ENCODE data around the gene INPP4B. TPM values are rescaled to one million over a fixed set of nuclear protein-coding genes. Genes with fewer than 3 reads are reported as not detected.

Gene INPP4B
- total RNA-seq, 1 experiment from 2014 or later = 0.07 TPM

- peaks cover 45% of the 10 kb centered on the region in 2 experiments for H3K4me1 Mint-ChIP-seq
- no CpG with 5 or more reads among the region's 3 CpGs for WGBS (ENCODE audit: extremely low coverage, insufficient read length, low lambda C conversion rate)
These were observed 441.9 kb downstream of the INPP4B start for GRCh38 chr4:142404191-142404611.

More at GRCh38 chr4:142404191-142404611, 441.9 kb downstream of the INPP4B start:
- Histone ChIP-seq H3K4ac (ENCODE audit: low read depth, low read length) (no peak overlapping the region), H3K79me2 (ENCODE audit: insufficient read depth, low read length) (no peaks in the 10 kb centered on the region), H3K4me2 (ENCODE audit: insufficient read depth, insufficient read length, low read length) (no peak overlapping the region), H3K23ac (ENCODE audit: insufficient read length, low read depth, low read length) (no peak overlapping the region), H3K27ac (ENCODE audit: insufficient read length, low read depth, low read length) (no peak overlapping the region), H3K56ac (ENCODE audit: insufficient read length, low read depth, low read length) (no peak overlapping the region), H3K9ac (ENCODE audit: extremely low read depth, insufficient read length, low read length) (no peak overlapping the region), H2AK5ac (ENCODE audit: insufficient read length, low read length) (no peak overlapping the region), H3K23me2 (ENCODE audit: insufficient read length, low read depth, low read length, poor library complexity, severe bottlenecking) (no peaks in the 10 kb centered on the region), H3K4me1 (ENCODE audit: insufficient read depth, low read length) (peaks cover 5% of the 10 kb centered on the region; the same call in 1 of the 2 replicates), H3K18ac (ENCODE audit: insufficient read length, low read depth, low read length) (no peak overlapping the region), H3K27me3 (ENCODE audit: insufficient read depth, low read length) (no peaks in the 10 kb centered on the region), H4K5ac (ENCODE audit: insufficient read length, low read depth, low read length) (no peak overlapping the region), H3T11ph (ENCODE audit: low read length) (no peak overlapping the region), H3K79me1 (ENCODE audit: insufficient read depth, low read depth, low read length, poor library complexity, severe bottlenecking) (no peaks in the 10 kb centered on the region), H4K20me1 (ENCODE audit: control insufficient read depth, insufficient read depth, insufficient read length) (no peaks in the 10 kb centered on the region), H2AFZ (ENCODE audit: low read length) (no peak overlapping the region), H2BK12ac (ENCODE audit: insufficient read length, low read depth, low read length) (no peak overlapping the region), H3K9me3 (ENCODE audit: control insufficient read depth, low read depth, low read length) (no peaks in the 10 kb centered on the region), H2BK15ac (ENCODE audit: low read depth, low read length) (no peak overlapping the region), H4K91ac (ENCODE audit: insufficient read length, low read depth, low read length) (no peak overlapping the region), H3K14ac (ENCODE audit: insufficient read depth, low read length) (no peak overlapping the region), H2BK5ac (ENCODE audit: insufficient read length, low read length) (no peak overlapping the region), H2BK20ac (ENCODE audit: low read depth, low read length, poor library complexity, severe bottlenecking) (no peak overlapping the region), H4K8ac (replicated peaks; ENCODE audit: insufficient read length, low read depth, low read length) (no peak overlapping the region), H2BK120ac (ENCODE audit: low read depth, low read length, poor library complexity, severe bottlenecking) (no peak overlapping the region)
- no peaks in the 10 kb centered on the region for H3K27me3 Mint-ChIP-seq (ENCODE audit: low read depth)
- TF ChIP-seq, protein P1, sequence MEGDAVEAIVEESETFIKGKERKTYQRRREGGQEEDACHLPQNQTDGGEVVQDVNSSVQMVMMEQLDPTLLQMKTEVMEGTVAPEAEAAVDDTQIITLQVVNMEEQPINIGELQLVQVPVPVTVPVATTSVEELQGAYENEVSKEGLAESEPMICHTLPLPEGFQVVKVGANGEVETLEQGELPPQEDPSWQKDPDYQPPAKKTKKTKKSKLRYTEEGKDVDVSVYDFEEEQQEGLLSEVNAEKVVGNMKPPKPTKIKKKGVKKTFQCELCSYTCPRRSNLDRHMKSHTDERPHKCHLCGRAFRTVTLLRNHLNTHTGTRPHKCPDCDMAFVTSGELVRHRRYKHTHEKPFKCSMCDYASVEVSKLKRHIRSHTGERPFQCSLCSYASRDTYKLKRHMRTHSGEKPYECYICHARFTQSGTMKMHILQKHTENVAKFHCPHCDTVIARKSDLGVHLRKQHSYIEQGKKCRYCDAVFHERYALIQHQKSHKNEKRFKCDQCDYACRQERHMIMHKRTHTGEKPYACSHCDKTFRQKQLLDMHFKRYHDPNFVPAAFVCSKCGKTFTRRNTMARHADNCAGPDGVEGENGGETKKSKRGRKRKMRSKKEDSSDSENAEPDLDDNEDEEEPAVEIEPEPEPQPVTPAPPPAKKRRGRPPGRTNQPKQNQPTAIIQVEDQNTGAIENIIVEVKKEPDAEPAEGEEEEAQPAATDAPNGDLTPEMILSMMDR (conservative IDR thresholded peaks at IDR 0.05) = no peak
- H3K4me3 Mint-ChIP-seq = no peak overlapping the region
- no peaks in the 10 kb centered on the region for H3K9me3 Mint-ChIP-seq
- peak overlapping the region in 1 of 3 experiments; percentile 82; a peak in 1 of 7 replicates for H3K27ac Mint-ChIP-seq
- DNase-seq = no peak
- H3K36me3 Mint-ChIP-seq (ENCODE audit: insufficient read depth in 1 of 3, low read depth in 3 of 3) = no peaks in the 10 kb centered on the region

Measured in H9 (cell line).